Mucosa of descending colon (tissue), 3 donors: ENCODE results near the gene ACIN1. TPM values are rescaled to one million over a fixed set of nuclear protein-coding genes. Genes with fewer than 3 reads are reported as not detected.

Source experiments
- ATAC-seq: fragments of 200-7000 bp; cut with Tn5 transposase; one replicate; pipeline ENCODE4 v1.9.1; 2020; ENCODE audit warnings: mild to moderate bottlenecking, moderate library complexity
- DNase-seq, 3 donors: peaks; one replicate each; pipeline ENCODE4 v3.0.0-alpha.2; 2020
- H3K36me3 ChIP-seq: fragments of 200-600 bp; one replicate; pipeline ENCODE4 v1.8.0; 2021; ENCODE audit warnings: low read depth, mild to moderate bottlenecking
- H3K4me1 ChIP-seq: fragments of 200-600 bp; one replicate; pipeline ENCODE4 v1.8.0; 2021; ENCODE audit warnings: low read depth, mild to moderate bottlenecking
- H3K4me3 ChIP-seq: fragments of 200-600 bp; one replicate; pipeline ENCODE4 v1.8.0; 2021; ENCODE audit warnings: mild to moderate bottlenecking
- H3K9me3 ChIP-seq: fragments of 200-600 bp; one replicate; pipeline ENCODE4 v1.8.0; 2021; ENCODE audit warnings: mild to moderate bottlenecking
- CTCF ChIP-seq: fragments of 200-600 bp; IDR thresholded peaks from one replicate; pipeline ENCODE4 v1.8.0; 2022; ENCODE audit warnings: antibody characterized with exemption, mild to moderate bottlenecking
- intact Hi-C, 2 donors: fragments of 100-400 bp; cut with DNase I in 1 of 2; cut with micrococcal nuclease in 1 of 2; formaldehyde crosslinking; loops; one replicate each; pipeline versions ENCODE4 v1.11.0 to v1.11.1; 2022; cut with DNase I, micrococcal nuclease
- total RNA-seq, 3 donors: library from RNA; stranded (reverse); fragmentation: NEBNext Ultra II Directional in 2 of 3; extraction: Animal tissue kit (Norgen Biotek cat#: 25700) in 2 of 3; gene quantifications; one replicate each; pipeline versions ENCODE4 v1.2.1 to v1.2.4, GENCODE V29; 2021 to 2023
- donor health status: DM: no; HTN: no; CAD: no; lungs with moderate emphysema.
- donor health status: DM: no; HTN: no; CAD: no.
- donor health status: DM: no; HTN: yes; CAD: no.

The ACIN1 gene
- total RNA-seq, 3 donors from 2014 or later = 143 to 172 (median 170) TPM

- Histone ChIP-seq H3K4me1 (no peaks in the 10 kb centered on the region), H3K36me3 (no peaks in the 10 kb centered on the region), H3K4me3 (no peak overlapping the region), H3K9me3 (no peaks in the 10 kb centered on the region)
- ATAC-seq (no peak), DNase-seq (no peak)
- intact Hi-C loops = no loop called here
- no peak for TF ChIP-seq CTCF
These were observed 32.9 kb upstream of the ACIN1 start for GRCh38 chr14:23127861-23128260.

DNA sequence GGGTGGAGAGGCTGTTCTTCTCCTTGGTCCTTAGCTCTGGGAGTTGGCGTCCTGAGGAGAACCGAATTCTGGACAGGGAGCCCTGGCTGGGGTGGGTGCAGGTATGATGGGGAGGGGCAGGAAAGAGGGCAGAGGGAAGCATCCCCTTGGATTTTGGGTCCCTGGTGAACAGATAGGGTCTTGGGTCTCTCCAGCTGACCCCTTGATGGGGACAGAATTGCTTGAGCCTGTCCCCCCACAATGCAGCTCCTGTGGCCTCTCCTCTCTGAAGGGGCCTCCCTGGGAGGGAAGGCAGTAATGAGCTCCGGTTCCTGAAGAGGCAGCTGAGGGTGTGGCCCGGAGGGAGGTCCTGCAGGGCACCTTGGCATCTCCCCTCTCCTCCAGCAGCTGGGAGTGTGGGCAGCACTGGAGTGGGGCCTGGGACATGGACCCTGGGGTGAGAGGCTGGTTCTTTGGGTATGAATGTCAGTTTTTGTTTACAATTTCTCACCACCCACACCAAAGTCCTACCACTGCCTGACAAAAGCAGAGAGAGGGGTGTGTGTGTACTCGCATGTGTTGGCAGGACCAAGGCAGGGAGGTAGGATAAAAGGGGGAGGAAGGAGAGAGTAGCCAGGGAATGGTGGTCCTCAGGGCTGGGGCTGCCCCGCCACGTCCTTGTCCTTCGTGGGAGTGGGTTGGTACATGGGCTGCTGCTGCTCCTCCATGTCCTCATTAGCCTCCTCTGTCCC, 31.8 kb upstream of the ACIN1 start:
- DNase-seq (no peak), ATAC-seq (no peak)
- TF ChIP-seq CTCF = no peak
- H3K9me3 ChIP-seq = no peaks in the 10 kb centered on the region
- intact Hi-C loops = no loop called here
- no peak overlapping the region for H3K4me3 ChIP-seq
- no peaks in the 10 kb centered on the region for H3K4me1 ChIP-seq
- no peaks in the 10 kb centered on the region for H3K36me3 ChIP-seq

- no peak overlapping the region for H3K4me3 ChIP-seq
- H3K36me3 ChIP-seq = no peaks in the 10 kb centered on the region
- intact Hi-C loops = no loop called here
- no peaks in the 10 kb centered on the region for H3K9me3 ChIP-seq
- TF ChIP-seq CTCF = no peak
- ATAC-seq = no peak
- no peaks in the 10 kb centered on the region for H3K4me1 ChIP-seq
- DNase-seq = no peak
These were observed 31.1 kb upstream of the ACIN1 start for GRCh38 chr14:23125933-23126524.

GRCh38 chr14:23125011-23125410, 30.1 kb upstream of the ACIN1 start:
- Histone ChIP-seq H3K36me3 (no peaks in the 10 kb centered on the region), H3K9me3 (no peaks in the 10 kb centered on the region), H3K4me1 (no peaks in the 10 kb centered on the region), H3K4me3 (no peak overlapping the region)
- ATAC-seq = no peak
- DNase-seq = no peak
- TF ChIP-seq CTCF = no peak
- intact Hi-C loops = no loop called here

DNA sequence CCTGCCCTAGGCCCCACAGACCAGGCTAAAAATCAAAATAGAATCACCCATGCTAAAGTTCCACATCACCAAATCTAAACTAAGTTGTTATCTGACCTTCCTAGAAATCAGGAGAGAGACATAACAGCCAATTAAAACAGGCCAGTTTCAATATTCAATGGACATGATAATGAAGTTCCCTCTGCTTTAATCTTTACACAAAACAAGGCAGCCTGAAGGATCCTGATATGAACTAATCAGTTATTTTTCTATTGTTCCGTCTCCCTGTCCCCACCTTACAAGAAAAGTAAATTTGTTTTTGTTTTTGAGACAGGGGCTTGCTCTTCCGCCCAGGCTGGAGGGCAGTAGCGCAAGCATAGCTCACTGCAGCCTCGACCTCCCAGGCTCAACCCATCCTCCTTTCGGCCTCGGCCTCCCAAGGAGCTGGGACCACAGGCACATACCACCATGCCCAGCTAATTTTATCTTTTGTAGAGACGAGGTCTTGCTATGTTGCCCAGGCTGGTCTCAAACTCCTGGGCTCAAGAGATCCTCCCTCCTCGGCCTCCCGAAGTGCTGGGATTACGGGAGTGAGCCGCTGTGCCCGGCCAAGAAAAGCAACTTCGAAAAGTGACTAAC, 29.5 kb upstream of the ACIN1 start:
- no peak overlapping the region for H3K4me3 ChIP-seq
- TF ChIP-seq CTCF = no peak
- intact Hi-C loops = no loop called here
- H3K36me3 ChIP-seq = no peaks in the 10 kb centered on the region
- ATAC-seq (no peak), DNase-seq (no peak)
- H3K9me3 ChIP-seq = no peaks in the 10 kb centered on the region
- H3K4me1 ChIP-seq = no peaks in the 10 kb centered on the region
